GM23338 (cell line): Measurements from ENCODE around the gene FAAH.

Experiments
- CREB1 ChIP-seq: fragments of 250-450 bp; sonication (Bioruptor Pico); IDR thresholded peaks from 2 replicates; pipeline ENCODE4 v1.5.0; 2020; ENCODE audit warnings: low read depth, mild to moderate bottlenecking, moderate library complexity
- CTCF ChIP-seq, 2 experiments: fragments of 200-600 bp in 1 of 2; sonication (generic) in 1 of 2; conservative IDR thresholded peaks; 2 replicates each; pipeline versions ENCODE4 v1.5.1 to v1.6.1; 2016 to 2017; ENCODE audit warnings: antibody characterized with exemption in 2 of 2, low read depth in 2 of 2, mild to moderate bottlenecking in 2 of 2, moderate library complexity in 1 of 2
- EZH2 ChIP-seq: fragments of 200-600 bp; sonication (generic); IDR thresholded peaks from one replicate; pipeline ENCODE4 v1.8.0; 2017; ENCODE audit warnings: antibody characterized with exemption, mild to moderate bottlenecking, low read depth; ENCODE audit not compliant: unreplicated experiment
- JUNB ChIP-seq: IDR thresholded peaks from one replicate; pipeline ENCODE4 v1.6.1; 2016; ENCODE audit warnings: antibody characterized with exemption; ENCODE audit not compliant: unreplicated experiment
- POLR2AphosphoS5 ChIP-seq: IDR thresholded peaks from 2 replicates; pipeline ENCODE4 v1.6.1; 2016; ENCODE audit warnings: antibody characterized with exemption, low read depth
- STAT1 ChIP-seq: IDR thresholded peaks from one replicate; pipeline ENCODE4 v1.6.1; 2016; ENCODE audit warnings: antibody characterized with exemption; ENCODE audit not compliant: unreplicated experiment
- TF ChIP-seq, protein P1 (sequence below): IDR thresholded peaks from one replicate; pipeline ENCODE4 v1.6.1; 2018; ENCODE audit warnings: antibody characterized with exemption; ENCODE audit not compliant: unreplicated experiment

- TF ChIP-seq CTCF (conservative IDR thresholded peaks at IDR 0.05; ENCODE audit: low read depth in 2 of 2) (peak; percentile 97 to 98), POLR2AphosphoS5 (no peak), EZH2 (peak; percentile 90), CREB1 (CRISPR knock-in tag) (no peak), STAT1 (no peak), JUNB (no peak)
- TF ChIP-seq, protein P1, sequence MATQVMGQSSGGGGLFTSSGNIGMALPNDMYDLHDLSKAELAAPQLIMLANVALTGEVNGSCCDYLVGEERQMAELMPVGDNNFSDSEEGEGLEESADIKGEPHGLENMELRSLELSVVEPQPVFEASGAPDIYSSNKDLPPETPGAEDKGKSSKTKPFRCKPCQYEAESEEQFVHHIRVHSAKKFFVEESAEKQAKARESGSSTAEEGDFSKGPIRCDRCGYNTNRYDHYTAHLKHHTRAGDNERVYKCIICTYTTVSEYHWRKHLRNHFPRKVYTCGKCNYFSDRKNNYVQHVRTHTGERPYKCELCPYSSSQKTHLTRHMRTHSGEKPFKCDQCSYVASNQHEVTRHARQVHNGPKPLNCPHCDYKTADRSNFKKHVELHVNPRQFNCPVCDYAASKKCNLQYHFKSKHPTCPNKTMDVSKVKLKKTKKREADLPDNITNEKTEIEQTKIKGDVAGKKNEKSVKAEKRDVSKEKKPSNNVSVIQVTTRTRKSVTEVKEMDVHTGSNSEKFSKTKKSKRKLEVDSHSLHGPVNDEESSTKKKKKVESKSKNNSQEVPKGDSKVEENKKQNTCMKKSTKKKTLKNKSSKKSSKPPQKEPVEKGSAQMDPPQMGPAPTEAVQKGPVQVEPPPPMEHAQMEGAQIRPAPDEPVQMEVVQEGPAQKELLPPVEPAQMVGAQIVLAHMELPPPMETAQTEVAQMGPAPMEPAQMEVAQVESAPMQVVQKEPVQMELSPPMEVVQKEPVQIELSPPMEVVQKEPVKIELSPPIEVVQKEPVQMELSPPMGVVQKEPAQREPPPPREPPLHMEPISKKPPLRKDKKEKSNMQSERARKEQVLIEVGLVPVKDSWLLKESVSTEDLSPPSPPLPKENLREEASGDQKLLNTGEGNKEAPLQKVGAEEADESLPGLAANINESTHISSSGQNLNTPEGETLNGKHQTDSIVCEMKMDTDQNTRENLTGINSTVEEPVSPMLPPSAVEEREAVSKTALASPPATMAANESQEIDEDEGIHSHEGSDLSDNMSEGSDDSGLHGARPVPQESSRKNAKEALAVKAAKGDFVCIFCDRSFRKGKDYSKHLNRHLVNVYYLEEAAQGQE, result no peak
Observed at GRCh38 chr1:46446646-46447498, 52.8 kb downstream of the FAAH start.
